ENCODE measurements around the gene MKNK1.
A peak's percentile ranks its signal among the peaks of the same experiment; 100 is the strongest.
"Not testable (repeated sequence)": the region's sequence is repeated elsewhere in the genome, so short reads cannot be mapped to it uniquely, and the experiment has no call there.

Gene MKNK1

GRCh38 chr1:46603858-46604549, at the start of gene MKNK1:
Gene MKNK1, minus strand, starts transcription at chr1:46604268. Its CDS starts 20,941 bp downstream, at chr1:46583327.
- Histone ChIP-seq H3K9ac (peak within 1 kb of the TSS; percentile 49; the same call in 1 of the 2 replicates), H3K4me1 (ENCODE audit: low read depth, poor library complexity, severe bottlenecking) (peaks cover 8% of the 10 kb centered on the region), H3K4me2 (peak within 1 kb of the TSS; percentile 83), H3K27me3 (ENCODE audit: insufficient read depth, low read depth) (no peaks in the 10 kb centered on the region), H3K36me3 (ENCODE audit: insufficient read depth) (no peaks in the 10 kb centered on the region), H2AFZ (ENCODE audit: low read depth) (peak within 1 kb of the TSS; percentile 90), H3K4me3 (IDR thresholded peaks at IDR 0.05; ENCODE audit: insufficient read depth, low read depth, low read length) (peak within 1 kb of the TSS; percentile 94), H3K27ac (no peak within 1 kb of the TSS), H4K20me1 (ENCODE audit: insufficient read depth) (no peaks in the 10 kb centered on the region), H3K79me2 (ENCODE audit: insufficient read depth, low read depth) (no peaks in the 10 kb centered on the region)
- TF ChIP-seq CTCF (conservative IDR thresholded peaks at IDR 0.05; ENCODE audit: low read depth, low read length) = no peak

- Histone ChIP-seq H4K20me1 (ENCODE audit: insufficient read depth) (no peaks in the 10 kb centered on the region), H3K79me2 (ENCODE audit: insufficient read depth, low read depth) (no peaks in the 10 kb centered on the region), H3K27ac (no peak overlapping the region), H3K4me2 (no peak overlapping the region), H3K9ac (no peak overlapping the region), H3K4me3 (IDR thresholded peaks at IDR 0.05; ENCODE audit: insufficient read depth, low read depth, low read length) (no peak overlapping the region), H3K27me3 (ENCODE audit: insufficient read depth, low read depth) (no peaks in the 10 kb centered on the region), H3K36me3 (ENCODE audit: insufficient read depth) (no peaks in the 10 kb centered on the region), H2AFZ (ENCODE audit: low read depth) (no peak overlapping the region), H3K4me1 (ENCODE audit: low read depth, poor library complexity, severe bottlenecking) (no peaks in the 10 kb centered on the region)
- no peak for TF ChIP-seq CTCF (conservative IDR thresholded peaks at IDR 0.05; ENCODE audit: low read depth, low read length)
Observed at GRCh38 chr1:46653405-46653958, 49.4 kb upstream of the MKNK1 start.

GRCh38 chr1:46652321-46653100, 48.4 kb upstream of the MKNK1 start:
- no peak overlapping the region for H3K4me3 ChIP-seq (IDR thresholded peaks at IDR 0.05; ENCODE audit: insufficient read depth, low read depth, low read length)
- no peaks in the 10 kb centered on the region for H3K27me3 ChIP-seq (ENCODE audit: insufficient read depth, low read depth)
- H4K20me1 ChIP-seq (ENCODE audit: insufficient read depth) = no peaks in the 10 kb centered on the region
- no peaks in the 10 kb centered on the region for H3K36me3 ChIP-seq (ENCODE audit: insufficient read depth)
- TF ChIP-seq CTCF (conservative IDR thresholded peaks at IDR 0.05; ENCODE audit: low read depth, low read length) = no peak
- H3K27ac ChIP-seq = no peak overlapping the region
- no peak overlapping the region for H3K9ac ChIP-seq
- H3K4me2 ChIP-seq = no peak overlapping the region
- no peaks in the 10 kb centered on the region for H3K79me2 ChIP-seq (ENCODE audit: insufficient read depth, low read depth)
- H3K4me1 ChIP-seq (ENCODE audit: low read depth, poor library complexity, severe bottlenecking) = no peaks in the 10 kb centered on the region
- H2AFZ ChIP-seq (ENCODE audit: low read depth) = no peak overlapping the region

GRCh38 chr1:46651152-46651551, 47.1 kb upstream of the MKNK1 start:
- H3K4me3 ChIP-seq (IDR thresholded peaks at IDR 0.05; ENCODE audit: insufficient read depth, low read depth, low read length); H3K79me2 ChIP-seq (ENCODE audit: insufficient read depth, low read depth); H3K4me2 ChIP-seq; H2AFZ ChIP-seq (ENCODE audit: low read depth); H4K20me1 ChIP-seq (ENCODE audit: insufficient read depth); H3K27ac ChIP-seq; H3K9ac ChIP-seq; H3K36me3 ChIP-seq (ENCODE audit: insufficient read depth); H3K27me3 ChIP-seq (ENCODE audit: insufficient read depth, low read depth); H3K4me1 ChIP-seq (ENCODE audit: low read depth, poor library complexity, severe bottlenecking): not testable (repeated sequence)

All from KMS-11 (cell line).